ENCODE results near the gene DCTN5.

GRCh38 chr16:23678430-23679273, 37.4 kb downstream of the DCTN5 start, which contains the start of gene PLK1:
- TF ChIP-seq CTCF (IDR thresholded peaks at IDR 0.05) (peak; percentile 42), JUN (IDR thresholded peaks at IDR 0.05) (peak in 1 of 2 experiments; percentile 66; a peak in 2 of 5 replicates), REST (IDR thresholded peaks at IDR 0.05) (no peak), MYC (IDR thresholded peaks at IDR 0.05; ENCODE audit: borderline replicate concordance, low read length) (peak; percentile 77; the same call in 1 of the 2 replicates), MAFK (IDR thresholded peaks at IDR 0.05; ENCODE audit: partially characterized antibody) (no peak), POLR2AphosphoS2 (conservative IDR thresholded peaks at IDR 0.05; ENCODE audit: low read length) (no peak), RNF2 (IDR thresholded peaks at IDR 0.05; ENCODE audit: borderline replicate concordance, low read depth) (no peak), RAD21 (conservative IDR thresholded peaks at IDR 0.05 in 1 of 2, IDR thresholded peaks at IDR 0.05 in 1 of 2) (peak; percentile 39 to 55), BHLHE40 (IDR thresholded peaks at IDR 0.05; ENCODE audit: low read depth, low read length) (no peak), POLR2A (IDR thresholded peaks at IDR 0.05; ENCODE audit: low read length) (peak; percentile 33; the same call in 1 of the 2 replicates), PBX3 (IDR thresholded peaks at IDR 0.05) (peak; percentile 76; the same call in 1 of the 2 replicates)

Measured in A549 (cell line).